ENCODE measurements around the gene FIG4.

DNA sequence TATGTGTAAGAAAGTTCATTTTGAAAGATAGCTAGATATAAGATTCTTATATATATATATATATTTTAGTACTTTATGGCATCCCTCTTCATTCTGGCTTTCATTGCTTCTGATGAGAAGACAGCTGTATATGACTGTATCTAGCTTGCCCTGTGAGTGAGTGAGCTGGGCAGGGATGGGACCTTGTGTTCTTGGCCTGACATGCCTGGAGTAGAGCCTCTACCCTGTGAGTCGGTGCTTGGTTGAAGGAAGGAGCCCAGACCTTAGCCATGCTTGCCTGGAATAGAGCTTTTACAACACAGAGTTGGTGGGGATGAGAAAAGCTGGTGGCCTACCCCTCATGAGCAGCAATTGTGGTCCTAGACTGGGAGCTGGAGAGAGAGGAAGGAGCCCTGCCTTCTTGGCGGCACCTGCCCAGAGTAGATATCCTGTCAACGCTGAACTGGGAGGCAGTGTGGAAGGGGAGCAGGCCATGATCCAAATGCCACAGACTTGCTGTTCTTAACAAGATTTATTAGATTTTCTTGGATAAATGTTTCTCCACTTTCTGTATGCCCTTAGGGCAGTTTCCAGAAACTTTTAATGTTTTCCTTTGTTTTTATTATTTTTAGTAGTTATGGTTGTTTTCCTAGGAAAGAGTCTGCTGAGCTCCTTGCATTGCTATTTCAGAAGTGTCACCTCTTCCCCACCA lies 31.6 kb downstream of the FIG4 start:
- TF ChIP-seq CTCF (IDR thresholded peaks at IDR 0.05) = no peak
- no peak for TF ChIP-seq POLR2A (IDR thresholded peaks at IDR 0.05)
- no peak for TF ChIP-seq POLR2AphosphoS5 (IDR thresholded peaks at IDR 0.05)
- no peak for TF ChIP-seq EP300 (IDR thresholded peaks at IDR 0.05)
